K562 (cell line): ENCODE data around the gene KIAA0513. TPM values are rescaled to one million over a fixed set of nuclear protein-coding genes. Genes with fewer than 3 reads are reported as not detected.

Experiments
- FOXK2 ChIP-seq, 2 experiments: fragments of 450-650 bp; IDR thresholded peaks in 1 of 2; conservative IDR thresholded peaks in 1 of 2; 2 replicates each; pipeline ENCODE4 v1.6.1; 2016; ENCODE audit warnings: low read depth in 2 of 2, mild to moderate bottlenecking in 1 of 2
- KLF6 ChIP-seq: fragments of 250-450 bp; sonication (Bioruptor Pico); IDR thresholded peaks from 2 replicates; pipeline ENCODE4 v1.4.0; 2020; ENCODE audit warnings: mild to moderate bottlenecking, moderate library complexity, borderline replicate concordance
- RBBP5 ChIP-seq: fragments of 200-600 bp; sonication (generic); IDR thresholded peaks from 2 replicates; pipeline ENCODE4 v1.6.1; 2012; ENCODE audit warnings: borderline replicate concordance, mild to moderate bottlenecking, low read length, control low read depth, inconsistent platforms; ENCODE audit not compliant: insufficient read depth, poor library complexity, severe bottlenecking
- RCOR1 ChIP-seq, 2 experiments: IDR thresholded peaks; 2 replicates each; pipeline ENCODE4 v1.6.1; 2012; ENCODE audit warnings: low read depth in 2 of 2, low read length in 2 of 2, borderline replicate concordance in 1 of 2, improper control_type of control experiment in 1 of 2
- RFX1 ChIP-seq: fragments of 450-650 bp; IDR thresholded peaks from 2 replicates; pipeline ENCODE4 v1.6.1; 2016; ENCODE audit warnings: mild to moderate bottlenecking, moderate library complexity
- SRSF1 ChIP-seq: fragments of 200-400 bp; formaldehyde crosslinking; IDR thresholded peaks from 2 replicates; pipeline ENCODE4 v1.6.1; 2017; ENCODE audit warnings: mild to moderate bottlenecking, low read depth, low read length, moderate library complexity
- ZBED1 ChIP-seq: IDR thresholded peaks from 2 replicates; pipeline ENCODE4 v1.6.1; 2014
- ZFX ChIP-seq: sonication (generic); formaldehyde crosslinking; IDR thresholded peaks from 2 replicates; pipeline ENCODE4 v1.8.0; 2022; ENCODE audit warnings: mild to moderate bottlenecking, missing genetic modification reagents, moderate library complexity
- polyA plus RNA-seq, 8 experiments: library from polyadenylated mRNA; depleted of rRNA in 4 of 8; stranded (reverse) in 5 of 8; unstranded in 3 of 8; fragments of >200 nt; fragmentation: Nextera tagmentation in 2 of 8; fragmentation: Illumina TruSeq in 1 of 8; extraction: Ambion mirVana in 2 of 8; extraction: Trizol in 1 of 8; gene quantifications; 2 replicates each; pipeline versions ENCODE4 v1.2.1 to v1.2.3, GENCODE V29; 2011 to 2014; ENCODE audit warnings: inconsistent platforms in 1 of 8, missing spikeins in 1 of 8
- total RNA-seq, 7 experiments: library from RNA; depleted of rRNA in 6 of 7; stranded (reverse); fragments of >200 nt in 6 of 7; fragmentation: Illumina TruSeq in 2 of 7; extraction: Trizol in 2 of 7; gene quantifications; 2 replicates each; pipeline versions ENCODE4 v1.2.1 to v1.2.3, GENCODE V29; 2011 to 2021; ENCODE audit warnings: low replicate concordance in 1 of 7
- TF ChIP-seq, protein P1 (sequence below), 2 experiments: fragments of 450-650 bp in 1 of 2; sonication (generic) in 1 of 2; formaldehyde crosslinking in 1 of 2; IDR thresholded peaks; 2 replicates each; pipeline versions ENCODE4 v1.7.1 to v1.9.0; 2016 to 2022; ENCODE audit warnings: inconsistent platforms in 1 of 2, mild to moderate bottlenecking in 1 of 2, missing genetic modification reagents in 1 of 2
- TF ChIP-seq, protein P2 (sequence below): sonication (generic); formaldehyde crosslinking; IDR thresholded peaks from 2 replicates; pipeline ENCODE4 v1.8.0; 2023; ENCODE audit warnings: mild to moderate bottlenecking, missing genetic modification reagents
- TF ChIP-seq, protein P3 (sequence below): fragments of 450-650 bp; IDR thresholded peaks from 2 replicates; pipeline ENCODE4 v1.6.1; 2014; ENCODE audit warnings: low read depth, mild to moderate bottlenecking, moderate library complexity, borderline replicate concordance

The KIAA0513 gene
- total and polyA plus RNA-seq, 9 of the 15 experiments (the other 6 are each of a cell fraction or from before 2014, with no cell fraction given) = 0.18 to 13.7 (median 10.2) TPM

DNA sequence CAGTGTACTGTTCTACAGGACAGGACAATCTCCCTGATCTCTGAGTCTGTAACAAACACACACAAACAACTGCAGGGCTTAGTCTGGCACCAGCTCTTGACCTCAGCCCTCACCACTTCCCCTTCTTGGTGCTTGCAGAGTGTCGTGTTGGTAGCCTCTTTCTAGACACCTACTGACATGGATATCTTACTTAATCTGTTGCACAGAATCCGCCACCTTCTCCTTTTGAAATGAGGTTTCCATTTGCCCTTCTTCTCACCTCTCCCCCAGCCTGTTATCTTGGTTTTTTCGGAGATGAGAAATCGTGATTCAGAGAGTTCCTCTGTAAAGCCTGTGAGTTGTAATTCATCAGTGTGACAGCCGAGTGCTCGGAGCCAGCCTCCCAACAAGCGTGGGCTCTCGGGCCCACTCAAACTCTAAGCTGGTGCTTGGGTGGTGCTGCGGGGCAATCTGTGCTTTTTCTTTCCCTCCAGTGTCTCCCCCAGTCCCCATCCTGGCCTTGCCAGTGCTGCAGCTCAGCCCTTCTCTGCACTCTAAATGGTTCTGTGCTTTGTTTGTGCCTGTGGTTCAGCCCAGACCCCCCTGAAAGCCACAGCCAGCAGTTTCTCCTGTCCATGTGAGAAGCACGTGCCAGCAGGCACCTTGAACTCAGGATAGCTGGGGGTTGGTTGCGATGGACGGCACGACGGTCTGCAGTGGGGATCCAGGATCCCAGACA lies 28.1 kb downstream of the KIAA0513 start (continued):
- TF ChIP-seq KLF6 (CRISPR knock-in tag) = peak; percentile 64; the same call in 1 of the 2 replicates
- TF ChIP-seq, protein P1, sequence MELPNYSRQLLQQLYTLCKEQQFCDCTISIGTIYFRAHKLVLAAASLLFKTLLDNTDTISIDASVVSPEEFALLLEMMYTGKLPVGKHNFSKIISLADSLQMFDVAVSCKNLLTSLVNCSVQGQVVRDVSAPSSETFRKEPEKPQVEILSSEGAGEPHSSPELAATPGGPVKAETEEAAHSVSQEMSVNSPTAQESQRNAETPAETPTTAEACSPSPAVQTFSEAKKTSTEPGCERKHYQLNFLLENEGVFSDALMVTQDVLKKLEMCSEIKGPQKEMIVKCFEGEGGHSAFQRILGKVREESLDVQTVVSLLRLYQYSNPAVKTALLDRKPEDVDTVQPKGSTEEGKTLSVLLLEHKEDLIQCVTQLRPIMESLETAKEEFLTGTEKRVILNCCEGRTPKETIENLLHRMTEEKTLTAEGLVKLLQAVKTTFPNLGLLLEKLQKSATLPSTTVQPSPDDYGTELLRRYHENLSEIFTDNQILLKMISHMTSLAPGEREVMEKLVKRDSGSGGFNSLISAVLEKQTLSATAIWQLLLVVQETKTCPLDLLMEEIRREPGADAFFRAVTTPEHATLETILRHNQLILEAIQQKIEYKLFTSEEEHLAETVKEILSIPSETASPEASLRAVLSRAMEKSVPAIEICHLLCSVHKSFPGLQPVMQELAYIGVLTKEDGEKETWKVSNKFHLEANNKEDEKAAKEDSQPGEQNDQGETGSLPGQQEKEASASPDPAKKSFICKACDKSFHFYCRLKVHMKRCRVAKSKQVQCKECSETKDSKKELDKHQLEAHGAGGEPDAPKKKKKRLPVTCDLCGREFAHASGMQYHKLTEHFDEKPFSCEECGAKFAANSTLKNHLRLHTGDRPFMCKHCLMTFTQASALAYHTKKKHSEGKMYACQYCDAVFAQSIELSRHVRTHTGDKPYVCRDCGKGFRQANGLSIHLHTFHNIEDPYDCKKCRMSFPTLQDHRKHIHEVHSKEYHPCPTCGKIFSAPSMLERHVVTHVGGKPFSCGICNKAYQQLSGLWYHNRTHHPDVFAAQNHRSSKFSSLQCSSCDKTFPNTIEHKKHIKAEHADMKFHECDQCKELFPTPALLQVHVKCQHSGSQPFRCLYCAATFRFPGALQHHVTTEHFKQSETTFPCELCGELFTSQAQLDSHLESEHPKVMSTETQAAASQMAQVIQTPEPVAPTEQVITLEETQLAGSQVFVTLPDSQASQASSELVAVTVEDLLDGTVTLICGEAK (IDR thresholded peaks at IDR 0.05) = peak; percentile 57; the same call in 1 of the 2 replicates
- TF ChIP-seq, protein P1 (CRISPR knock-in tag; IDR thresholded peaks at IDR 0.05) = no peak
- no peak for TF ChIP-seq ZBED1
- TF ChIP-seq, protein P2, sequence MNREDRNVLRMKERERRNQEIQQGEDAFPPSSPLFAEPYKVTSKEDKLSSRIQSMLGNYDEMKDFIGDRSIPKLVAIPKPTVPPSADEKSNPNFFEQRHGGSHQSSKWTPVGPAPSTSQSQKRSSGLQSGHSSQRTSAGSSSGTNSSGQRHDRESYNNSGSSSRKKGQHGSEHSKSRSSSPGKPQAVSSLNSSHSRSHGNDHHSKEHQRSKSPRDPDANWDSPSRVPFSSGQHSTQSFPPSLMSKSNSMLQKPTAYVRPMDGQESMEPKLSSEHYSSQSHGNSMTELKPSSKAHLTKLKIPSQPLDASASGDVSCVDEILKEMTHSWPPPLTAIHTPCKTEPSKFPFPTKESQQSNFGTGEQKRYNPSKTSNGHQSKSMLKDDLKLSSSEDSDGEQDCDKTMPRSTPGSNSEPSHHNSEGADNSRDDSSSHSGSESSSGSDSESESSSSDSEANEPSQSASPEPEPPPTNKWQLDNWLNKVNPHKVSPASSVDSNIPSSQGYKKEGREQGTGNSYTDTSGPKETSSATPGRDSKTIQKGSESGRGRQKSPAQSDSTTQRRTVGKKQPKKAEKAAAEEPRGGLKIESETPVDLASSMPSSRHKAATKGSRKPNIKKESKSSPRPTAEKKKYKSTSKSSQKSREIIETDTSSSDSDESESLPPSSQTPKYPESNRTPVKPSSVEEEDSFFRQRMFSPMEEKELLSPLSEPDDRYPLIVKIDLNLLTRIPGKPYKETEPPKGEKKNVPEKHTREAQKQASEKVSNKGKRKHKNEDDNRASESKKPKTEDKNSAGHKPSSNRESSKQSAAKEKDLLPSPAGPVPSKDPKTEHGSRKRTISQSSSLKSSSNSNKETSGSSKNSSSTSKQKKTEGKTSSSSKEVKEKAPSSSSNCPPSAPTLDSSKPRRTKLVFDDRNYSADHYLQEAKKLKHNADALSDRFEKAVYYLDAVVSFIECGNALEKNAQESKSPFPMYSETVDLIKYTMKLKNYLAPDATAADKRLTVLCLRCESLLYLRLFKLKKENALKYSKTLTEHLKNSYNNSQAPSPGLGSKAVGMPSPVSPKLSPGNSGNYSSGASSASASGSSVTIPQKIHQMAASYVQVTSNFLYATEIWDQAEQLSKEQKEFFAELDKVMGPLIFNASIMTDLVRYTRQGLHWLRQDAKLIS (CRISPR knock-in tag) = no peak
- peak; percentile 67 for TF ChIP-seq RBBP5
- peak; percentile 63 to 79; a peak in 3 of 4 replicates for TF ChIP-seq FOXK2 (conservative IDR thresholded peaks at IDR 0.05 in 1 of 2, IDR thresholded peaks at IDR 0.05 in 1 of 2; ENCODE audit: low read depth in 2 of 2)
- TF ChIP-seq RCOR1 (IDR thresholded peaks at IDR 0.05; ENCODE audit: borderline replicate concordance in 1 of 2, low read depth in 2 of 2, low read length in 2 of 2) = peak; percentile 30 to 96; a peak in 3 of 4 replicates
- TF ChIP-seq SRSF1 = no peak
- no peak for TF ChIP-seq RFX1
- TF ChIP-seq, protein P3, sequence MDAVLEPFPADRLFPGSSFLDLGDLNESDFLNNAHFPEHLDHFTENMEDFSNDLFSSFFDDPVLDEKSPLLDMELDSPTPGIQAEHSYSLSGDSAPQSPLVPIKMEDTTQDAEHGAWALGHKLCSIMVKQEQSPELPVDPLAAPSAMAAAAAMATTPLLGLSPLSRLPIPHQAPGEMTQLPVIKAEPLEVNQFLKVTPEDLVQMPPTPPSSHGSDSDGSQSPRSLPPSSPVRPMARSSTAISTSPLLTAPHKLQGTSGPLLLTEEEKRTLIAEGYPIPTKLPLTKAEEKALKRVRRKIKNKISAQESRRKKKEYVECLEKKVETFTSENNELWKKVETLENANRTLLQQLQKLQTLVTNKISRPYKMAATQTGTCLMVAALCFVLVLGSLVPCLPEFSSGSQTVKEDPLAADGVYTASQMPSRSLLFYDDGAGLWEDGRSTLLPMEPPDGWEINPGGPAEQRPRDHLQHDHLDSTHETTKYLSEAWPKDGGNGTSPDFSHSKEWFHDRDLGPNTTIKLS = peak; percentile 53
- TF ChIP-seq ZFX (CRISPR knock-in tag) = no peak
